PC-9 (cell line): ENCODE data around the gene GALNT10.

Experiments used
- CTCF ChIP-seq: fragments of 200-600 bp; sonication (generic); conservative IDR thresholded peaks from 2 replicates; pipeline ENCODE4 v1.6.1; 2017; ENCODE audit warnings: mixed run types, antibody characterized with exemption, mild to moderate bottlenecking, moderate library complexity
- EZH2 ChIP-seq: fragments of 200-600 bp; sonication (generic); IDR thresholded peaks from 2 replicates; pipeline ENCODE4 v1.8.0; 2017; ENCODE audit warnings: antibody characterized with exemption, low read depth

- TF ChIP-seq CTCF (no peak), EZH2 (no peak)
These were observed 184.9 kb downstream of the GALNT10 start for GRCh38 chr5:154375329-154376008.
